Fibroblast of mammary gland (primary cell): Measurements from ENCODE around the gene AQP12B.
"Not testable (repeated sequence)": the region's sequence is repeated elsewhere in the genome, so short reads cannot be mapped to it uniquely, and the experiment has no call there.

ENCODE experiments used
- DNase-seq: peaks from one replicate; pipeline ENCODE4 v3.0.0-alpha.2; 2010; ENCODE audit warnings: low read depth
- H3K4me3 ChIP-seq: 2 replicates; pipeline ENCODE4 v1.5.1; 2011; ENCODE audit warnings: low read depth, mild to moderate bottlenecking, low read length, moderate library complexity; ENCODE audit not compliant: control insufficient read depth
- TF ChIP-seq, protein P1 (sequence below): conservative IDR thresholded peaks from 2 replicates; pipeline ENCODE4 v1.5.1; 2011; ENCODE audit warnings: low read depth, low read length, inconsistent platforms; ENCODE audit not compliant: control insufficient read depth, insufficient read depth

Gene AQP12B

DNA sequence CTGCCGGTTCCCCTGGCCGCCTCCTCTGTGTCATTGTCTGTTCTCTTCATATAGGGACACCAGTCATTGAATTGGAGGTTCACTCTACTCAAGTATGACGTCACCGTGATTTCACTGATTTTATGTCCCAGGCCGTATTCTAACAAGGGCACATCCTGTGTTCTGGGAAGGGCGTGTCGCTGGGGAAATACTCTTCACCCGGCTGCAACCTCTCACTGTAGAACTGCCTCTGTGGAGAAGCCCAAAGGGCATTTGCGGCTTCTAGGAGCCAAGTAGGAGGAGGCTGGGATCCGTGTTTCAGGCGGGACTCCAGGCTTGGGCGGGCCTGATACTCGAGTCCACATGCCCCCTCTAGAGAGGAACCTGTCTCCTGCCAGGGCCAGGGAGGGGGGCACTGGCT, 13.8 kb upstream of the AQP12B start:
- DNase-seq, H3K4me3 ChIP-seq: not testable (repeated sequence)

DNA sequence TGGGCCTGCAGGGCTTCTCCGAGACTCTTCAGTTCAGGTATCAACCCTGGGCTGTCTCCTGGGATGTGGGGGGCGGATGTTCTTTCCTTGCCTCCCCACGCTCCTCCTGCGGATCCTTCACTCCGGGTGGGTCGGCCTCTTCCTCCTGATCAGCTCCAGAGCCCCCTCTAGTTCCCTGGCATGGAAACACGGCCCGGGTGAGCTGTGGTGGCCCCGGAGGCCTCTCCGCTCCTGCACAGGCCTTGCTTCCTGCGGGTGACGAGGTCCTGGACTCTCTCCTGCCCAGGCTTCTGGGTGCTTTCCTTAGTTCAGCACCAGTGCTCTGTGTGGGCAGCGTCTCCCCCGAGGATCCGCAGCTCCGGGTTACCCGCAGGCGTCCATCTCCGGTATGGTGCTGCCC, 12.9 kb upstream of the AQP12B start:
- DNase-seq, H3K4me3 ChIP-seq: not testable (repeated sequence)

DNA sequence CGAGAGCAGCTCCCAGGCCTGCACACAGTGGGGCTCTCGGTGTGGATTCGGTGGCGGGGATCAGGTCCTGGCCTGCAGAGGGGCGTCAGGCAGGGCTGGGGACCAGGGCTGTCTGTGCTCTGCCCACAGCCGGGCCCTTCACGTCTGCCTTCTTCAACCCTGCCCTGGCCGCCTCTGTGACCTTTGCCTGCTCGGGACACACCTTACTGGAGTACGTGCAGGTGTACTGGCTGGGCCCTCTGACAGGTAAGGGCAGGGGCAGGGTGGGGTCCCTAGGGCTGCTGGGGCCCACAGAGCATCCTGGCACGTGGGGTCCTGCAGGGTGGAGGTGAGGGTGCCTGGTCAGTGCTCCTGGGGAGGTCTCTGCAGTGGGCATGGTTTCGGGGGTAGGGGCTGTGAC, 11.6 kb upstream of the AQP12B start:
- not testable (repeated sequence) for H3K4me3 ChIP-seq, DNase-seq

DNA sequence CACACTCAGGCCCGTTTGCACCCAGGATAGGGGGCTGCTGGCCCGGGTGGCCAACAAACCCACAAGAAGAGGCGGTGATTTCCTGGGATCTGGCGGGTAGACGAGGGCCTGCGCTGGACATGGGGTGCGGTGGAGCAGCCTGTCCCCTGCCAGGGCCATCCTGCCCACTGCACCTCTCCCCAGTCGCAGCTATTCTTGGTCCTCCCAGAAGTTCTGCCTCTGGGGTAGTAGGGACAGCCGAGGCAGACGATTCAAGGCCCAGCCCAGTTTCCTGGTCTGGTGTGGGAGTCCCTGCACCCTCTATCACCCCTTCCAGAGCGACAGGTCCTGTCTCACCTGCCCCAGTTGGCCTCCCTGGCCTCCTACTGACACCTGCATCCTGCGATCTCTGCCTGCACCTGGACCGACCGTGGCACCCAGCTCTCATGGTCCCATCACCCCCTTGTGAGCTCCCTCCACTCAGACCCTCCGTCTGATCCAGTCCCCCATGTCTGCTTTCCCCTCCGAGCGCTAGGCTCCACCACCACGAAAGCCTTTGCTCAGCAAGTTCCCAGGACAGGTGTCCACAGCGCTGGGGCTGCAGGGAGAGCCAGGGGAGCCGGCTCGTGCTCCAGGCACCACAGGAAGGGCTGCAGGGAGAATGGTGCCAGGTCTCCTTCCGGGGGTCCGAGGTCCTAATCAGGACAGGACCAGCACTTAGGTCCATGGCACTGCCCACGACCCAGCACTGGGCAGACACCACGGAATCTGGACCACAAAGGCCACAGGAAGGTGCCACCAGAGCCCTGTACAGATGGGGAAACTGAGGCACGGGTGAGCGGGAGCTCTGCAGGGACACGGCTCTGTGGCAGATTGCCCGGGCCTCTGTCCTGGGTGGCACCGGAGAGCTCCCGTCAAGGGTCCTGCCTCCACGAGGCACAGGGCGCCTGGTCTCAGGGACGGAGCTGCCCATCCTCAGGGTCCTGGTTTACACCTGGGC, 10.2 kb upstream of the AQP12B start:
- H3K4me3 ChIP-seq, DNase-seq: not testable (repeated sequence)

DNA sequence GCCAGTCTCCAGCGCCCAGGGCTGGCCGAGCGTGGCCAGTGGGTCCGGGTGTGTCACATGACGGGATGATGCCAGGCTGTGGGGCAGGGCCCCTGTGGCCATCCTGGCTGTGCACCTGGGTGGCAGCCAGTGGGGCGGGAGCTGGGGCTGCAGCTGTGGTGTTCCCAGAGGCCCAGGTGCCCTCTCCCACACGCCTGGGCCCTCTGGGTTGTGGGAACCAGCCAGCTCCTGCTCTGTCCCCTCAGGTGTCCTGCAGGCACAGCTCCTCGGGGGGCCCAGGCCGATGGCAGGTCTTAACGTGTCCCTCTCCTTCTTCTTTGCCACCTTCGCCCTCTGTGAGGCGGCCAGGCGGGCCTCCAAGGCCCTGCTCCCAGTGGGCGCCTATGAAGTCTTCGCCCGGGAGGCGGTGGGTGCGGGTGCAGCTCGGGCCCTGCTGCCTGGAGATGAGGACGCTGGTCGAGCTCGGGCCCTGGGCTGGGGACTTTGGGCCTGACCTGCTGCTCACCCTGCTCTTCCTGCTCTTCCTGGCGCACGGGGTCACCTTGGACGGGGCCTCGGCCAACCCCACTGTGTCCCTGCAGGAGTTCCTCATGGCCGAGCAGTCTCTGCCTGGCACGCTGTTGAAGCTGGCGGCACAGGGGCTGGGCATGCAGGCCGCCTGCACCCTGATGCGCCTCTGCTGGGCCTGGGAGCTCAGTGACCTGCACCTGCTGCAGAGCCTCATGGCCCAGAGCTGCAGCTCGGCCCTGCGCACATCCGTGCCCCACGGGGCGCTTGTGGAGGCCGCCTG, 9.1 kb upstream of the AQP12B start, which contains the start of gene AQP12A:
Gene AQP12A, plus strand, starts transcription at position 236 of the 790 bp plus-strand sequence. Its CDS starts 48 bp downstream, at position 284.
- not testable (repeated sequence) for H3K4me3 ChIP-seq, DNase-seq

DNA sequence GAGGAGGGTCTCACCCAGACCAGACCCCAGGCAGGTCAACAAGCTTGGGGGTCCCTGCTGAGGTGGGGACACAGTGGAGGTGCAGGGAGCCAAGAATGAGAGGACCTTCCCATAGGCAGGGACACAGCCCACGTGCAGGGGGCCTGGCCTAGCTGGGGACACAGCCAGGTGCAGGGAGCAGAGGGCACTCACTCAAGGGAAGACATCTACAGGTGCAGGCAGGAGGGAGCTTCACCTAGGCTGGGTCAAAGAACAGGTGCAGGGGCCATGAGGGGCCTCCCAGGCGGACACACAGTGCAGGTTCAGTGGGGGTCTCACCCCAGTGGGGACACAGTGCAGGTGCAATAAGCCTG, 8.4 kb upstream of the AQP12B start:
- DNase-seq, H3K4me3 ChIP-seq: not testable (repeated sequence)

DNA sequence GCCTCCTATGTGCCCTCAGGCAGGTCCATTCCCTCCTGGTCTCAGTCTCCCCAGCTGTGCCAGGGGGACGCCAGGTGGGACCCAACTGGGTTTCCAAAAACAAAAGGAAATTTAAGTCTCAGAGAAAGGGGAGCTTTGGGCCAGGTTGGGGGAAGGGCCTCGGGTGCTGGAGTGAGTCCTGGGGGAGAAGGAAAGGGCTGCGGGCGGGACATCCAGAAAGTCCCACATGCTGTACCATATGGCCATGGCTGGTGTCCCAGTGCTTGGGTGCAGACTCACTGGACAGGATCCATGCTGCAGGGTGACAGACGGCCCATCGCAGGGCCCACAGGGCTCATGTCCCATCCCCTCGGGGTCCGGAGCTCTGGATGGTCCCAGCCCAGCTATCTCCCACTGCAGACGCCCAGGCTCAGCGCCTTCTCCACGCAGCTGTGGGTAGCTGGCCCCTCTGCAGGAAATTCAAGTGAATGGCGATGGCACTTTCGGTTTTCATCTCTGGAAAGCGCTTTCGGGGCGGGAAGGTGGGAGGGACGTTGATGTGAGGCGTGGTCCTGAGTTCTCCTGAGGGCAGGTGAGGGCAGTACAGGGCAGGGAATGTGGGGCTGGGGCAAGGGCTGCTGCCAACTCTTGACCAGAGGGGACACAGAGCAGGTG, 7.9 kb upstream of the AQP12B start:
- DNase-seq, H3K4me3 ChIP-seq: not testable (repeated sequence)

DNA sequence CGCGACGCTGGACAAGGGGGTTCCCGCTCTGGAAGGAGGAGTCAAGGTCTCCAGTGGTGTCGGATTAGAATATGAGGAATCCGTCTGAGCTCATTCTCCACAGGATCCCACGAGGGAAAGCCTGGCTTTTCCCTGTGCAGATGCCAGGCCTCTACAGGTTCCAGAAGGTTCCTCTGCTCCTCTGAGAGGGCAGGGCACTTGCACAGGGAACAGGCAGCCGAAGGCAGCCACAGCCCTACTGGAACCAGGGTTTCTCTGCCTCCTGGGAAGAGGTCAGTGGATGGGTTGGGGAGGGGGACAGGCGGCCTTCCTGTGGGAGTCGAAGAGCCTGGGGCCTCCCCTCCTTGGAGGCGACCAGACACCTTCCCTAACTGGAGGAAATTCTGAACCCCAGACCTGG, 7.3 kb upstream of the AQP12B start:
- H3K4me3 ChIP-seq = no peak overlapping the region
- no peak for DNase-seq
- TF ChIP-seq, protein P1, sequence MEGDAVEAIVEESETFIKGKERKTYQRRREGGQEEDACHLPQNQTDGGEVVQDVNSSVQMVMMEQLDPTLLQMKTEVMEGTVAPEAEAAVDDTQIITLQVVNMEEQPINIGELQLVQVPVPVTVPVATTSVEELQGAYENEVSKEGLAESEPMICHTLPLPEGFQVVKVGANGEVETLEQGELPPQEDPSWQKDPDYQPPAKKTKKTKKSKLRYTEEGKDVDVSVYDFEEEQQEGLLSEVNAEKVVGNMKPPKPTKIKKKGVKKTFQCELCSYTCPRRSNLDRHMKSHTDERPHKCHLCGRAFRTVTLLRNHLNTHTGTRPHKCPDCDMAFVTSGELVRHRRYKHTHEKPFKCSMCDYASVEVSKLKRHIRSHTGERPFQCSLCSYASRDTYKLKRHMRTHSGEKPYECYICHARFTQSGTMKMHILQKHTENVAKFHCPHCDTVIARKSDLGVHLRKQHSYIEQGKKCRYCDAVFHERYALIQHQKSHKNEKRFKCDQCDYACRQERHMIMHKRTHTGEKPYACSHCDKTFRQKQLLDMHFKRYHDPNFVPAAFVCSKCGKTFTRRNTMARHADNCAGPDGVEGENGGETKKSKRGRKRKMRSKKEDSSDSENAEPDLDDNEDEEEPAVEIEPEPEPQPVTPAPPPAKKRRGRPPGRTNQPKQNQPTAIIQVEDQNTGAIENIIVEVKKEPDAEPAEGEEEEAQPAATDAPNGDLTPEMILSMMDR = no peak

DNA sequence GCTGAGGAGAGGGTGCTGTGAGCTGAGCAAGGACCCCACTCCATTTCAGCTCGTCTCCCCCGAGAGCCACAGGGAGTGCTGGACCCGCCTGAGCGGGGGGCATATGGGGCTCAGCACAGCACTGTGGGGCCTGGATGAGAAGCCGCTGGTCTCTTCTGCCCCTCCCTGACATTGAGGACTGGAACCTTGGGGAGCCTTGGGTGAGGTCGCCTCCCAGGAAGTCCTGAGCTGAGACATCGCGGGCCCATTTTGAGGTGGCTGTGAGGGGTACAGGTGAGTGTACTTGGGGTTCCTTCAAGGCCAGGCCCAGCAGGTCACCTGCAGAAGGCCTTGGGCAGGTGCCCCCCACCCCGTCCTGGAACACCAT, 5.9 kb upstream of the AQP12B start:
- DNase-seq = no peak
- TF ChIP-seq, protein P1 = no peak
- H3K4me3 ChIP-seq = no peak overlapping the region

DNA sequence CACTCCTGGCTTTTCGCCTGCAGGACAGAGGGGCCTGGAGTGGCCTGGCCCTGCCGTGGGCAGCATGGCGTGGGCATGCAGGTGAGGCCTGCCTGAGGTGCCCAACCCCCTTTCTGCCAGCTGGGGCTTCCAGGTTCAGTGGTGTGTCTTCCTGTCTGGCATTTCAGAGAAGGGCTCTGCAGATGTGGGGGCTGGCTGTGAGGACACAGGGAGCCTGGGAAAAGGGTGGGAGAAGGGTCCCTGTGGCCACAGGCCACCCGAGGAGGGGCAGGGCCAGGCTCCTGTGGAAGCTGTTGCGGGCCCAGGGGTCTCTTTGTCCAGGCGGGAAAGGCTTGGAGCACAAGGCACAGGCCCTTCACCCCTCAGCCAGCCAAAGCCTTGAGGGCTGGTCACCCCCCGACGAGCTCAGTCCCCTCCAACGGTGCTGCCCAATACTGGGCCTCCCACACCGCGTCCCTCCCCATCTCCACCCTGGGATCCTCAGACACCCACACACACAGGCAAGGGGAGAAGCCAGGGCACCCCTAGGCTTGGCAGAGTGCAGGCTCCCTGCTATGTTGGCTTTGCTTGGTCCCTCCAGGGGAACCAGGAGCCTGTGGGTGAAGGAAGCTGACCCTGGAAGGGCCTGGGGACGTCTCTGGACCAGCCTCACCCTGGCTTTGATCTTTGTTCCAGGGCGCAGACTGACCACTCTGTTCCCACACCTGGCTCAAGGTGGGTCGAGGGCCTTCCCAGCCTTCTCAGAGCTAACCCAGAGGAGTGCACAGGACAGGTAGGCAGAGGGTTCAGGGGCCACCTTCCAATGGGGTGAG, 5.3 kb upstream of the AQP12B start:
- DNase-seq = no peak
- no peak overlapping the region for H3K4me3 ChIP-seq
- TF ChIP-seq, protein P1 = no peak
